Posterior vena cava (tissue), 2 donors: Measurements from ENCODE around the gene MMP17. TPM values are rescaled to one million over a fixed set of nuclear protein-coding genes. Genes with fewer than 3 reads are reported as not detected.

ENCODE experiments used
- DNase-seq: peaks from one replicate; pipeline ENCODE4 v3.0.0-alpha.2; 2020; ENCODE audit warnings: low spot score
- intact Hi-C, 2 donors: fragments of 100-400 bp; cut with DNase I; formaldehyde crosslinking; loops; one replicate each; pipeline versions ENCODE4 v1.14.1 to v1.14.2; 2022 to 2023
- total RNA-seq, 2 donors: library from RNA; stranded (reverse); fragmentation: NEBNext Ultra II Directional; extraction: Animal tissue kit (Norgen Biotek cat#: 25700); gene quantifications; one replicate each; pipeline ENCODE4 v1.2.1, GENCODE V29; 2021
- donor health status: DM: yes; HTN: yes; CAD: no.
- donor health status: DM: yes; HTN: yes; CAD: no.

The MMP17 gene
- total RNA-seq, 2 donors from 2014 or later: 4.3 to 5.8 TPM

DNA sequence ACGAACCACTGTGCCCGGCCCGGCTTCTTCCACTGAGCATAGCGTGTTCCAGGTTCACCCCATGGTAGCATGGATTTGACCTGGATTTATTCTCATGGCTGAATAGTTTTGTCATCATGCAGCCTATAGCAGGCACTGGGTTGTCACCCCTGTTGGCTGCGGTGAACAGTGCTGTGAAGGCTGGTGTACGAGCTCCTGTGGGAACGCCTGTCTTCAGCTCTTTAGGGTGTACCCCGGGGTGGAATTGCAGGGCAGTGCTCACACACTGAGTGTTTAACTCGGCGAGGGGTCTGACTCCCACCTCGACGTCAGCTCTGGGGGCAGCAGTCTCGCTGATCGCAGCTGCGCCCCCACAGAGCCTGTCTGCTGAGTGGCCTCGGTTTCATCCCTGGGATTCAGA, 15.3 kb downstream of the MMP17 start:
- intact Hi-C loops: no loop called here
- DNase-seq: no peak

DNA sequence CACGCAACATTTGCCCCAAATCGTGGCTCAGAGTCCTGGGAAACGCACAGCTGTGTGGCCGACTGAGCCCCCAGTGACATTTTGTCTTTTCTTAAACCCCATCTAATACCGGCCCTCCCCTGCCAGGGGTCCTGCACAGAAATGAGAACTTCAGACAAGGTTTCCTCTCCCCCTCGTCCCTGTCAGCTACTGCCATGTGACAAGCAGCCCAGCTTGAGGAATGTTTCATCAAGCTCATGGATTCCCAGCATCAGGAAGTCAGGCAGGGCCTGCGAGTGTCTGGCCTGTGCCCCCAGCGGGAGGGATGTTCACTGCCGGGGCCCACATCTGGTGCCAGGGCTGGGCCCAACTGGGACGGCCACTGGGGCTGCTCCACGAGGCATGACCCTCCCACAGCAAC, 15.9 kb downstream of the MMP17 start:
- no peak for DNase-seq
- intact Hi-C loops: no loop called here

DNA sequence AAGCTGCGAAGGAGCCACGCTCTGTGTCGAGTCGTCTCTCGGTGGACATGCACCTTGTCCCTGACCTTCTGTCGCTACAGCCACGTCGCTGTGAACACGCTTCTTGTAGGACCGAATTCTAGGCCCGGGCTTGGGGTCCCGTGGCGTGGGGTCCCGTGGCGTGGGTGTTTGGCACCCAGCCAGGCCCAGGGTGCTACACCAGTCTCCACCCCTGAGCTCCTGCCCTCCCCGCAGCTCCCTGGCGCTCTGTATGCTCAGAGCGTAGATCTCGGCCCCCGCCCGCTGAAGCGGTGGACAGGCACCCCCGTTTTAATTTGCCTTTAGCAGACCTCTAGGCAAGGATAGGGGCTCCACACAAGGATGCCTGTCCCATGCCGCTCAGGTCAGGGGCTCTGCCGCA, 16.5 kb downstream of the MMP17 start:
- intact Hi-C loops: no loop called here
- DNase-seq: no peak

DNA sequence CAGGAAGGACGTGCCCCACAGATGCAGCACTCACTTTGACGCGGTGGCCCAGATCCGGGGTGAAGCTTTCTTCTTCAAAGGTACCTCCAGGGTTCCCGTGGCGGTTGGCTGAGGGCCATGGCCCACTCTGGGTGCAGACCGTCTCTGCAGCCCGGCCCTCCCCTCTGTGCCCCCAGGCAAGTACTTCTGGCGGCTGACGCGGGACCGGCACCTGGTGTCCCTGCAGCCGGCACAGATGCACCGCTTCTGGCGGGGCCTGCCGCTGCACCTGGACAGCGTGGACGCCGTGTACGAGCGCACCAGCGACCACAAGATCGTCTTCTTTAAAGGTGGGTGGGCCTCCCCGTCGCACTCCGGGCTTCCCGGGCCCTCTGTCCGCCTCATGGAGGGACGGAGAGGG, 16.9 kb downstream of the MMP17 start:
- DNase-seq: no peak
- intact Hi-C loops: no loop called here

DNA sequence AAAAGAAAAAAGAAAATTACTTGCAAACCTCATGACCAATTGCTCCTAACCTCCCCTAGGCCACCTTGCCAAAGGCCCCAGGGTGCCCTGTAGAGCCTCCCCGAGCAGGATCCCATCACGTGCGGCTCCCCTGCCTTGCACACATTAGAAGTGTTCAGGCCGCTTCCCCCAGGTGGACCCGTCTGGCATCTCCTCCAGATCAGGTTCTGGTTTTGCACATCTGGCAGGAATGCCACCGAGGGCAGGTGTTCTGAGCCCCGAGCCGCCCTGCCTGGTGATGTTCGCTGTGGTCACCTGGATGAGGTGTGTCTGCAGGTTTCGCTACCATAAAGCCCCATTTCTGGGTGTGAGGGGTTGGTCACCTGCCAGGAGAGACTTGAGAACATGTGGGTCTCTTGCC, 19.3 kb downstream of the MMP17 start:
- no peak for DNase-seq
- intact Hi-C loops: no loop called here

DNA sequence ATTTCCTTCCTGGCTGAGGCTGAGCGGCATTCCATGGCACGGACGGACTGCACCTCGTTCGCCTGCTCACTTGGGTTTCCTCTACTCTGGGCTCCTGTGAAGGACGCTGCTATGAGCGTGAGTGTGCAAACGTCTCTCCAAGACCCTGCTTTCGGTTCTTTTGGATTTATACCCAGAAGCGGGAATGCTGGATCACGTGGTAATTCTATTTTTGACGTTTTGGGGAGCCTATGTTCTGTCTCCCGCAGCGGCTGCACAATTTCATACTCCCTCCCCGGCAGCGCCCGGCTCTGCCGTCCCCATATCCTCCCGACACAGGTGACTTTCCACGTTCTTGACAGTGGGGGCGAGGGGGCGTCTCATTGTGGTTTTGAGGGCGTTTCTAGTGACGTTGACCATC, 20.6 kb downstream of the MMP17 start:
- intact Hi-C loops: no loop called here
- no peak for DNase-seq

DNA sequence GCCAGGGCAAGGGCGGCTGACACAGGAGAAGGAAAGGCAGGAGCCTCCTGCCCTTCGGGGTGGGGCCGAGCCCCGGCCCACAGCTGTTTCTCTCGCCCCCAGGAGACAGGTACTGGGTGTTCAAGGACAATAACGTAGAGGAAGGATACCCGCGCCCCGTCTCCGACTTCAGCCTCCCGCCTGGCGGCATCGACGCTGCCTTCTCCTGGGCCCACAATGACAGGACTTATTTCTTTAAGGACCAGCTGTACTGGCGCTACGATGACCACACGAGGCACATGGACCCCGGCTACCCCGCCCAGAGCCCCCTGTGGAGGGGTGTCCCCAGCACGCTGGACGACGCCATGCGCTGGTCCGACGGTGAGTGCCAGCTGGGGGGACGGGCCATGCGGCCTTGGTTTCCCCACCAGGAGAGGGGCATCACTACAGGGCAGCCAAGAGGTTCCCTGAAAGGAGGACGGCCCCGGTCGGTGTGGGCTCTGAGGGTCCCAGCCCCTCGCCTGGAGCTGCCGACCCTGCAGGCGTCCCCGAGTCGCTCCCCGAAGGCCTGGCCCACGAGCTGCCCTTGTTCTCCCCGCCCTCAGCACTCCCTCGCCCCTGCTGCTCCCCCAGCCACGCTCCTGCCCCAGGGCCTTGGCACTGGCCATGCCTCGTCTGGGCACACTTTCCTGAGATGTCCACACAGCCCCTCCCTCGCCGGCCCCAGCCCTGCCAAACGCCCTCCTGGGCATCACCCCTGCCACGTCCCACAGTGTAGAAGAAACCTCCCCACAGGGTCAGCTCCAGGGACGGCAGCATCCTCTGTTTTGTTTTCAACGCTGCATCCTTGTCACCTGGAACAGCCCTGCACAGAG, 21.7 kb downstream of the MMP17 start:
- no peak for DNase-seq
- intact Hi-C loops: no loop called here

DNA sequence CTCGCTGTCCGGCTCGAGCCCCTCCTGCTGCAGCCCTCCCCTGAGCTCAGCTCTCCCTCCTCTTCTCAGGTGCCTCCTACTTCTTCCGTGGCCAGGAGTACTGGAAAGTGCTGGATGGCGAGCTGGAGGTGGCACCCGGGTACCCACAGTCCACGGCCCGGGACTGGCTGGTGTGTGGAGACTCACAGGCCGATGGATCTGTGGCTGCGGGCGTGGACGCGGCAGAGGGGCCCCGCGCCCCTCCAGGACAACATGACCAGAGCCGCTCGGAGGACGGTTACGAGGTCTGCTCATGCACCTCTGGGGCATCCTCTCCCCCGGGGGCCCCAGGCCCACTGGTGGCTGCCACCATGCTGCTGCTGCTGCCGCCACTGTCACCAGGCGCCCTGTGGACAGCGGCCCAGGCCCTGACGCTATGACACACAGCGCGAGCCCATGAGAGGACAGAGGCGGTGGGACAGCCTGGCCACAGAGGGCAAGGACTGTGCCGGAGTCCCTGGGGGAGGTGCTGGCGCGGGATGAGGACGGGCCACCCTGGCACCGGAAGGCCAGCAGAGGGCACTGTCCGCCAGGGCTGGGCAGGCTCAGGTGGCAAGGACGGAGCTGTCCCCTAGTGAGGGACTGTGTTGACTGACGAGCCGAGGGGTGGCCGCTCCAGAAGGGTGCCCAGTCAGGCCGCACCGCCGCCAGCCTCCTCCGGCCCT, 22.8 kb downstream of the MMP17 start:
- DNase-seq: no peak
- intact Hi-C loops: no loop called here

DNA sequence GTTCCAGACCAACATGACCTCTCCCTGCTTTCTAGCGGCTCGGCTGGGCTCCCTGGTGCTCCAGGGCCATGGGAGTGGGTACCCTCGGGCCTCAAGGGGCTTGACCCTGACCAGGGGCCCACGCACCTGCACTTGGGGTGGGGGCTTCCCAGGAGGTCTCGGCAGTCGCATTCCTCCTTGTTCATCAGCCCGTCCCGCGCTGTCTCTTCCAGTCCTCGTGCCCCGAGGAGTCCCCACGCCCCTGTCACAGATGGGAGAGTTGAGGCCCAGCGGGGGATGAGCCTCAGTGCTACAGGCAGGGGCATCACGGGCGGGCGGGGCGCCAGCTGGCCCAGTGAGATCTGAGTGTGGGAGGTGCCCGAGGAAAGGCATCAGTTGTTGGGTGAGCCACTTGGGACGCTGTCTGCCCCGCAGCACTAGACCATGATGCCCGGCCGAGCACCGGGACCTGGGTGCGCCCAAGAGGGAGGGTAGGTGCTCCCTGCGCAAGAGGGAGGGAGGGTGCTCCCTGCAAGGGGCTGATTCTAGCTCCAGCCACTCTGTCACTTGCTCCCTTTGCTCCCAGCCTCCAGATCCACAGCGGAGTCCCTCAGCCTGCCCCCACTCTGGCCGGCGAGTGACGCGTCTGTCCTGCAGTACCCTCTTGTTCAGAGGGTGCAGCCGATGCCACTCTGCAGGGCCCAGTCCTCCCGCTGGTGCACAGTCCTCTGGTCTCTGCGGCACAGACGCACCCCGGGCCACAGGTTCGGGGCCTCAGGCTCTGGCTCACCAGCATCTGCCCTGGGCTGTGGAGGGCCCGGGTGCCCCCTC, 23.8 kb downstream of the MMP17 start:
- intact Hi-C loops: no loop called here
- no peak for DNase-seq

DNA sequence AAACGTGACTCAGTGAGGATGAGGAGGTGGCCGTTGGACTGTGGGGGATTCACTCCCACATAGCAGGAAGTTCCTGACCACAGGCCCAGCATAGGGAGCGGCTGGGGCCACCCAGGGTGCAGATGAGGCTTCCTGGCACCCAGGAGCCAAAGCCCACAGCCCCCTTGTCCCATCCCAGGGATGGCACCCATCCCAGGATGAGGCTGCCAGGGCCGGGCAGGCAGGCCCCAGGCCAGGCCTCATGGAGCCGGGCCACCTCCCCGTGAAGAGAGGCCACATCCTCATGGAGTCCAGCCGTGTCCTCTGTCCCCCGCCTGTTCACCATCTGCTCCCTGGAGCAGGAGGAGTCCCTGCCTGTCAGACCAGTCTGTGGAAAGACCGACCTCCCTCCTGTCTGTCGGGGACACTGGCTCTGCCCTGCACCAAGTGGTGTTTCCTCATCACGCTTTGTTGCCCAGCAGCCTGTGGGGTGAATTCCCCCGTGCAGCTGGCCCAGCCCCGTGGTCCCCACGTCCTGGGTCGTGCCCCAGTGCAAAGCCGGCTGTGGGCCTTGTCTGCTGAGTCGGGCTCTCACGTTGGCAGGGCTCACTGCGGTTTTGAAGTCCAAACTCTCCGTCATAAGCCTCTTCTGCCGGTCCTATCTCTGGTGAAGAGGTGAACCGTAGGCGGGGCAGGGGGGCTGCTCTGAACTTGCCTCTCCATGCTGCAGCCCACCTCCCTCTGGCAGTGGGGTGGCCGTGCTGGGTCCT, 24.5 kb downstream of the MMP17 start:
- intact Hi-C loops: no loop called here
- no peak for DNase-seq

DNA sequence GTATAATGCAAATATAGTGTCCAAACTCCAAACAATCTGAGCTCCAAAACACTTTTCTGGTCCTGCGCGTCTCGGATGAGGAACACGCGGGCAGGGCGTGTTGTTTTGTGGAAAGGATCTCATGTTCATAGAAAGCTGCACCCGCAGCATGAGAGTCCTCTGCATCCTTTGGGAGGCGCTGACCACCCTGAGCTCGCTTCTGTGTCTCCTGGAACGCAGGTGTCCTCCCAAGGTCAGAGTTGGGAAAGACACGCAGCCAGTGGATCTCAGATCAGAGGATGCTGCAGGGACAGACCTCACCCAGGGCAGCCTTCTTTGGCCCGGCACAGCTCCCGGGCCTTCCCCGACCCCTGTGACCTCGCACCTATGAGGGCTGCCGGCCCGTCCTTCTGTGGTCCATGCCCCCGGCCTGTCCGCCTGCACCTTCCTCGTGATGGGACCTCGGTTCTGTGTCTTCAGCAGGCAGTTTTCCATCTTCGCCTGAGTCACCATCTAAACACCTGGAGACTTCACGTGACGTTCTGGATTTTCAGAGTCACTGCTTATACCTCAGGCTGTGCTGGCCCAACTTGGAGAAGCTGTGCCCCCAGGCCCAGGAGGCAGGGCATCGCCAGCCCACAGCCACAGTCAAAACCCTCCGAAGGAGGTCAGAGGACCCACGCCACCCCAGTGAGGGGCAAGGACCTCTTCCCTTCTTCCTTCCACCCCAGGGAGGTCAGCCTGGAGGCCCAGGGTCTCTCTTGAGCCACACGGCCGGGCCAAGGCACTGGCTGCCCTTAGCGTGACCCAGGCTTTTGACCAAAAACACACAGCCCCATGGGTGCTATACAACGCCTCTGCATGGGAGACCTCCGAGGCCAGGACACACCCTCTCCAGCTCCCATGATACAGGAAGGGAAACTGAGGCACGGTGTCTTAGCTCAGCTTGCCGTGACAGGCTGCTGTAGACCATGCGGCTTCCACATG, 25.9 kb downstream of the MMP17 start:
- DNase-seq: no peak
- intact Hi-C loops: no loop called here

DNA sequence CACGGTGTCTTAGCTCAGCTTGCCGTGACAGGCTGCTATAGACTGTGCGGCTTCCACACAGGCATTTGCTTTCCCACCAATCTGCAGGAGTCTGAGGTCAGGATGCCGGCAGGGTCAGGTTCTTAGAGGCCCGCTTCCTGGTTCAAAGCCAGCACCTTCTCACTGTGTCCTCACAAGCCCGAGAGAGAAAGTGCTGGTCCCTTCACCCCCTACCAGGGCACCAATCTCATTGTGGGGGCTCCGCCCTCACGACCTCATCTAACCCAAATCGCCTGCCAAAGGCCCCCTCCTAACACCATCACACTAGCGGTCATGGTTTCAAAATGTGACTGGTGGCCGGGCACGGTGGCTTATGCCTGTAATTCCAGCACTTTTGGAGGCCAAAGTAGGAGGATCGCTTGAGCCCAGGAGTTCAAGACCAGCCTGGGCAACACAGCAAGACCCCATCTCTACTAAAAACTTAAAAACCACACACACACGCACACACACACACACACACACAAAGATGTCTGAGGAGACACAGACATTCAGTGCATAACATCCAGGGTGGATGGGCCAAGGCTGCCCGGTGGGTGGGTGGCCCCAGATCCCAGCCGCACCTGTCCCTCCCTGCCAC, 26.8 kb downstream of the MMP17 start:
- DNase-seq: no peak
- intact Hi-C loops: no loop called here

DNA sequence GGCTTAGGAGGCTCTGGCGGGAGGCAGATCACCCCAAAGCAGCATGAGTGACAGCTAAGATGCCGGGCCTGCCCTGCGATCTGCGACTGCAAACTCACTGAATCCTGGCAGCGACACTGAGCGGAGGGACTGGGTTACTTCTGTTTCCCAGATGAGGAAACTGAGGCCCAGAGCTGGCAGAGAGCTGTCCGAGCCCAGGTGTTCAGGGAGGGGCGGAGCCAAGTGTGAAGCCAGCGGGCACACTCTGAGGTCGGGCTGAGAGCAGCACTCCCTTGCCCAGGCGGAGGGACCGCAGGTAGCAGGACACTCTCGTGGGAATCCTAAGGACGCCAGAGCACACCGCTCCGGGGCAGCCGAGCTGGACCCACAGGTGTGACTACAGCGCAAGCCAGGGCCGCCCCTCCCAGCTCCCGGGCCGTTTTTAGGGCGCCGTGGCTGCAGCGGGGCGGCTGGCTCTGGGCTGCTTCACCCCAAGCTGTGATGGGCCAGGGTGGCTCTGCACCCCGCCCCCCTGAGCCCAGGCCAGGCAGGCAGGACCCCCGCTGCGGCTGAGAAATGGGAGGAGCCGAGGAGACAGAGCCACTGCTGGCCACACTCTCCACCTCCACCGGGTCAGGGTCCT, 27.4 kb downstream of the MMP17 start:
- intact Hi-C loops: no loop called here
- DNase-seq: no peak

DNA sequence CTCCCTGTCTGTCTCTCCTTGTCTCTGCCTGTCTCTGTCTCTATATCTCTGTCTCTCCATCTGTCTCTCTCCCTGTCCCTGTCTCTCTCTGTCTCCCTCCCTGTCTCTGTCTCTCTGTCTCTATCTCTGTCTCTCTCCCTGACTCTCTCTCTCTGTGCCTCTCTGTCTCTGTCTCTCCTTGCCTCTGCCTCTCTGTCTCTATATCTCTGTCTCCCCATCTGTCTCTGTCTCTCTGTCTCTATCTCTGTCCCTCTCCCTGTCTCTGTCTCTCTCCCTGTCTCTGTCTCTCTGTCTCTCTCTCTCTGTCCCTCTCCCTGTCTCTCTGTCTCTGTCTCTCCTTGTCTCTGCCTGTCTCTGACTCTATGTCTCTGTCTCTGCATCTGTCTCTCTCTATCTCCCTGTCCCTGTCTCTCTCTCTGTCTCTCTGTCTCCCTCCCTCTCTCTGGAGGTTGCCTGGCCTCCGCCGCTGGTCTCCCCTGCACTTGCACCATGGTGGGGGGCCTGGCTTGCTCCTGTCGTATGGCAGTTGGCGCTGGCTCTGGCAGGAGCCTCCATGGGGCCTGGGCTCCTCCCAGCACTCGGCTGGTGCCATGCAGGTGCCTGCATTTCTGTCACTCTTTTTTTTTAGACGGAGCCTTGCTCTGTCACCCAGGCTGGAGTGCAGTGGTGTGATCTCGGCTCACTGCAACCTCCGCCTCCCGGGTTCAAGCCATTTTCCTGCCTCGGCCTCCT, 28.3 kb downstream of the MMP17 start:
- intact Hi-C loops: no loop called here

DNA sequence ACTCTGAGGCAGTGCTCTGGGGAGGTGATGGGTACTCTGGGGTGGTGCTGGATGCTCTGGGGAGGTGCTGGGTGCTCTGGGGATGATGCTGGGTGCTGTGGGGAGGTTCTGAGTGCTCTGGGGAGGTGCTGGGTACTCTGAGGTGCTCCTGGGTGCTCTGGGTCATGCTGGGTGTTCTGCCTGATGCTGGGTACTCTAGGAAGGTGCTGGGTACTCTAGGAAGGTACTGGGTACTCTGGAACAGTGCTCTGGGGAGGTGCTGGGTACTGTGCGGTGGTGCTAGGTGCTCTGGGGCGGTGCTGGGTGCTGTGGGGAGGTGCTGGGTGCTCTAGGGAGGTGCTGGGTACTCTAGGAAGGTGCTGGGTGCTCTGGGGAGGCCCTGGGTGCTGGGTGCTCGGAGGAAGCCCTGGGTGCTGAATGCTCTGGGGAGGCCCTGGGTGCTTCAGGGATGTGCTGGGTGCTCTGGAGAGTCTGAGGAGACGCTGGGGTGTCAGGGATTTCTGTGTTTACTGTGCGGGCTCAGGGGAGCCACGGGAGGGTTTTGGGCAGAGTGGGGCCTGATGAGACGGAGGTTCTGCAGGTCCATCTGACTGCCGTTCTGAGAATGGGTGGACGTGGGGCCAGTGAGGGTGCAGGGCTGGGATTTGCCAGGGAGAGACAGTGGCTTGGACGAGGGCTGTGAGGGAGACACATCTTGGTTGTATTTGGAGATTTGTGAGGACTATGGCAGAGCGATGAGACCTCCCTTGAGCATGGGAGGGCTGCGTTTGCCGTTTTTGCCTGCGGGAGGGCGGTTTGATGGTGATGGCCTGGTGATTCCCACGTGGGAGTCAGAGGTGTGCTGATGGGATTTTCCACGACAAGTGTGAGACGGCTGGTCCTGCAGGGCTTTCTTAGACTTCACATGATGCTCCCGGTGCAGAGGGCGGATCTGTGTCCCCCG, 30.0 kb downstream of the MMP17 start:
- no peak for DNase-seq
- intact Hi-C loops: no loop called here

More for the DNA sequence above, 28.3 kb downstream of the MMP17 start:
- DNase-seq: no peak
